Measurements from ENCODE around the gene IL1RAPL2. TPM values are rescaled to one million over a fixed set of nuclear protein-coding genes. Genes with fewer than 3 reads are reported as not detected.

The IL1RAPL2 gene
- total RNA-seq, 2 experiments from 2014 or later = not detected

DNA sequence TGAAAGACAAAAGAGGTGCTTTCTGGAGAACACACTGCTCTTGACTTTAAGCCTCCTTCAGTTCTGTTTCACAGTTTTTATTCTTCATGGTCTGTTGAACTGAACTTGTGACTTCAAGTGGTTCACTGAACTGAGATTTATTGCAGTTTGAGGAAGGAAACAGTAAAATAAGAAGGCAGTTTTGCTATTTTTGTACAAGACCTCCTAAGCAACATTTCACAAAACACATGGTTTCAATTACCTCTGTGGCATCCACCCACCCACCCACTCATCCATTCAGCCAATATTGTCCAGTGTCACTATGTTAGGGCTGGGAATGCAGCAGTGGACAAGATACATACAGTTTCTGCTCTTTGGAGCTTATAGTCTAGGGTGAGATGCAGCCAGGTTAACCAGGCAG is 131.3 kb downstream of the IL1RAPL2 start:
- no peak for DNase-seq
- Mint-ChIP-seq H3K4me1 (no peaks in the 10 kb centered on the region), H3K27ac (no peak overlapping the region), H3K9me3 (ENCODE audit: low read depth) (no peaks in the 10 kb centered on the region), H3K4me3 (no peak overlapping the region), H3K27me3 (no peaks in the 10 kb centered on the region), H3K36me3 (no peaks in the 10 kb centered on the region)
- no peak for ATAC-seq
- CTCF ChIA-PET = no interaction called here

- CTCF ChIA-PET = no interaction called here
- ATAC-seq = no peak
- no peak overlapping the region for H3K27ac Mint-ChIP-seq
- H3K9me3 Mint-ChIP-seq (ENCODE audit: low read depth) = no peaks in the 10 kb centered on the region
- H3K4me1 Mint-ChIP-seq = no peaks in the 10 kb centered on the region
- no peaks in the 10 kb centered on the region for H3K36me3 Mint-ChIP-seq
- no peak for DNase-seq
- H3K4me3 Mint-ChIP-seq = no peak overlapping the region
- no peaks in the 10 kb centered on the region for H3K27me3 Mint-ChIP-seq
Measured at GRCh38 chrX:104707042-104707441, 141.0 kb downstream of the IL1RAPL2 start.

DNA sequence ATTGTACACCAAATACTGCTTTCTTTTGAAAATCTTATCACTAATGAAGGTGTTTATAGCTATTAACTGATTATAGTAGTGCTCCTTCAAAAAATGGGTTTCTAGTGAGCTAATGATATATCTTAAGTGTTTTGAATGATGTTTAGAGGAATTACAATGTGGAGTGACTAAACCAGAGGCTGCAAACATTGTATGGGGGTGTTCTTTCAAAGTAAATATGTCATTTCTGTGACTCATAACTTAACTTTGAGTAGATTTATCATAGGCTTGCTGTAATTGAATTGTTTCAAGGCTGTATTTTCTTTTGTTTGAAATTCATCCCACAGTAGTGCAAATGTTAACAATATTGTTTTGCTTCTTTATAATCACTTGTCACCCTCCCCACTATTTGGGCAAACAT is 141.6 kb downstream of the IL1RAPL2 start:
- Mint-ChIP-seq H3K4me1 (no peaks in the 10 kb centered on the region), H3K27ac (no peak overlapping the region), H3K27me3 (no peaks in the 10 kb centered on the region), H3K9me3 (ENCODE audit: low read depth) (no peaks in the 10 kb centered on the region), H3K4me3 (no peak overlapping the region), H3K36me3 (no peaks in the 10 kb centered on the region)
- CTCF ChIA-PET = no interaction called here
- ATAC-seq (no peak), DNase-seq (no peak)

GRCh38 chrX:104712515-104712914 is 146.5 kb downstream of the IL1RAPL2 start:
- ATAC-seq = no peak
- H3K27ac Mint-ChIP-seq = no peak overlapping the region
- no peaks in the 10 kb centered on the region for H3K9me3 Mint-ChIP-seq (ENCODE audit: low read depth)
- no peaks in the 10 kb centered on the region for H3K36me3 Mint-ChIP-seq
- no peaks in the 10 kb centered on the region for H3K27me3 Mint-ChIP-seq
- H3K4me3 Mint-ChIP-seq = no peak overlapping the region
- H3K4me1 Mint-ChIP-seq = no peaks in the 10 kb centered on the region
- DNase-seq = no peak
- CTCF ChIA-PET = no interaction called here

DNA sequence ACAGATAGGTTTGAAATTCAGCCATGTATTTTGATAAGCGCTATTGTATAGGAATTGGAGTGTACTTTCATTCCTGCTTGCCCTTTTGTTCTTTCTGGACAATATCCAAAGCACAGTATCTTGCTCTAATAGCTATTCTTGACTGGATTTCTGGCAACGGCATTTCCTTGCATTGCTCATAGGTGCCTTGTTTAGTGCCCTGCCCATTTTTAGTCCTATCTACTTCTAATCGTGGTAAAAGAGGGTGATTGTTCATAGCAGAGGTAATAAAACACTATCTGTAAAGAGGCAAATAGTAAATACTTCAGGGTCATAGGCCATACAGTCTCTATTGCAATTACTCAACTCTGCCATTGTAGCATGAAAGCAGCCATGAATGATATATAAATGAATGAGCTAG is 155.9 kb downstream of the IL1RAPL2 start:
- Mint-ChIP-seq H3K4me1 (no peaks in the 10 kb centered on the region), H3K27me3 (no peaks in the 10 kb centered on the region), H3K27ac (no peak overlapping the region), H3K4me3 (no peak overlapping the region), H3K36me3 (no peaks in the 10 kb centered on the region), H3K9me3 (ENCODE audit: low read depth) (no peaks in the 10 kb centered on the region)
- DNase-seq (no peak), ATAC-seq (no peak)
- CTCF ChIA-PET = no interaction called here

DNA sequence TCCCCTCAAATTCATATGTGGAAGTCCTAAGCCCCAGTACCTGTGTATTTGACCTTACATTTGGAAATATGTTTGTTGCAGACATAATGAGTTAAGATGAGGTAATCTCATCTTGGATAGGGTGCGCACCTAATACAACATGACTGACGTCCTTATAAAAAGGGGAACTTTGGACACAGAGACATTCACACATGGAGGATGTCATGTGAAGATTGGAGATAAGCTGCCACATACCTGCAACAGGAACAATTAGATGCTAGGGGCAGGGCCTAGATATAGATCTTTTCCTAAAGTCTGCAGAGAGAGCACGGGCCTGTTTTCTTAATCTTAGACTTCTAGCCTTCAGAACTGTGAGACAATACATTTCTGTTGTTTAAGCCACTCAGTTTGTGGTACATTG is 162.5 kb downstream of the IL1RAPL2 start:
- H3K4me3 Mint-ChIP-seq = no peak overlapping the region
- ATAC-seq (no peak), DNase-seq (no peak)
- no peaks in the 10 kb centered on the region for H3K9me3 Mint-ChIP-seq (ENCODE audit: low read depth)
- no peaks in the 10 kb centered on the region for H3K36me3 Mint-ChIP-seq
- CTCF ChIA-PET = no interaction called here
- H3K27ac Mint-ChIP-seq = no peak overlapping the region
- H3K27me3 Mint-ChIP-seq = no peaks in the 10 kb centered on the region
- no peaks in the 10 kb centered on the region for H3K4me1 Mint-ChIP-seq

GRCh38 chrX:104742355-104742754 is 176.4 kb downstream of the IL1RAPL2 start:
- DNase-seq = no peak
- no peak for ATAC-seq
- H3K27ac Mint-ChIP-seq = no peak overlapping the region
- no peak overlapping the region for H3K4me3 Mint-ChIP-seq
- H3K4me1 Mint-ChIP-seq = no peaks in the 10 kb centered on the region
- no peaks in the 10 kb centered on the region for H3K9me3 Mint-ChIP-seq (ENCODE audit: low read depth)
- CTCF ChIA-PET = no interaction called here
- no peaks in the 10 kb centered on the region for H3K36me3 Mint-ChIP-seq
- H3K27me3 Mint-ChIP-seq = no peaks in the 10 kb centered on the region

- no peak overlapping the region for H3K27ac Mint-ChIP-seq
- CTCF ChIA-PET = no interaction called here
- no peaks in the 10 kb centered on the region for H3K9me3 Mint-ChIP-seq (ENCODE audit: low read depth)
- DNase-seq (no peak), ATAC-seq (no peak)
- no peak overlapping the region for H3K4me3 Mint-ChIP-seq
- no peaks in the 10 kb centered on the region for H3K36me3 Mint-ChIP-seq
- no peaks in the 10 kb centered on the region for H3K4me1 Mint-ChIP-seq
- H3K27me3 Mint-ChIP-seq = no peaks in the 10 kb centered on the region
Measured at GRCh38 chrX:104745152-104745551, 179.2 kb downstream of the IL1RAPL2 start.

DNA sequence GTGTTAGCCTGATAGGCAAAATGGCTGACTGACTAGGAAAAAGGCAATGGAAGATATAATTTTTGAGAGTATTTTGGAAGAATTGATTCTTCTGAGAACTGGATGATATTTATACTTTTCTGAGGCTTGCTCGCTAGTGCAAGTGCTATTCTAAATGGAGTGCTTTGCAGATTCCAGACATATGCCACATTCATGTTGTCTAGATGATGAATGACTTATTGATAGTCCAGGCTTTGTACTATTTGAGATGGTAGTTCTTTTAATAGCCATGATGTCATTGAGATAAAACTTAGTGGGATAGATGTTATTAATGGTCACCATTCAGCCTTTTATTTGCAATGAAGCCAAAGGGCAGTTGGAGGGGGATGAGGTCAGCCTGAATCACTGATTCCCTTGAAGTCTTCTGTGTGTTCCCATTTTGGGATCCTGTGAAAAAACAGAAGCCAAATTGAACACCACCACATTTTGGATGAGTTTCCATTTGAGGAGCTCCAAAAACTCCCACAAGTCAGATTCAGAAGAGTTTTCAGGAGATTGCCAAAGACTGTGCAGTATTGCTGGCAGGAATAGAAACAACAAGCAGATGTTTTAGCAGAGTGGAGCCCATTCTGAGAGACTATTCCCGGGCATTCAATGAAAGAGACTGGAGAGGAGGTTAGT is 184.1 kb downstream of the IL1RAPL2 start:
- Mint-ChIP-seq H3K9me3 (ENCODE audit: low read depth) (no peaks in the 10 kb centered on the region), H3K4me3 (no peak overlapping the region), H3K27me3 (no peaks in the 10 kb centered on the region), H3K27ac (no peak overlapping the region), H3K36me3 (no peaks in the 10 kb centered on the region), H3K4me1 (no peaks in the 10 kb centered on the region)
- DNase-seq (no peak), ATAC-seq (no peak)
- CTCF ChIA-PET = no interaction called here

DNA sequence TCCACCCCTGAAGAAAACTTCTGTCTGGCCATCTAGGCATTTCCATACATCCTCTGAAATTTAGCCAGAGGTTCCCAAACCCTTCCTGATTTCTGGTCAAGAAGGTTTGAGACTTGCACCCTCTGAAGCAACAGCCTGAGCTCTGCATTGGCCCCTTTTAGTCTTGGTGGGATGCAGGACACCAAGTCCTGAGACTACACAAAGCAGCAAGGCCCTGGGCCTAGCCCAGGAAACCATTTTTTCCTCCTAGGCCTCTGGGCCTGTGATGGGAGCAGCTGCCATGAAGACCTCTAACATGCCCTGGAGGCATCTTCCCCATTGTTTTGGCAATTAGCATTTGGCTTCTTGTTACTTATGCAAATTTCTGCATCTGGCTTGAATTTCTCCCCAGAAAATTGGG is 196.6 kb downstream of the IL1RAPL2 start:
- ATAC-seq = no peak
- Mint-ChIP-seq H3K4me1 (no peaks in the 10 kb centered on the region), H3K9me3 (ENCODE audit: low read depth) (peaks cover 6% of the 10 kb centered on the region), H3K36me3 (no peaks in the 10 kb centered on the region), H3K4me3 (no peak overlapping the region), H3K27me3 (no peaks in the 10 kb centered on the region), H3K27ac (no peak overlapping the region)
- no peak for DNase-seq
- CTCF ChIA-PET = no interaction called here

DNA sequence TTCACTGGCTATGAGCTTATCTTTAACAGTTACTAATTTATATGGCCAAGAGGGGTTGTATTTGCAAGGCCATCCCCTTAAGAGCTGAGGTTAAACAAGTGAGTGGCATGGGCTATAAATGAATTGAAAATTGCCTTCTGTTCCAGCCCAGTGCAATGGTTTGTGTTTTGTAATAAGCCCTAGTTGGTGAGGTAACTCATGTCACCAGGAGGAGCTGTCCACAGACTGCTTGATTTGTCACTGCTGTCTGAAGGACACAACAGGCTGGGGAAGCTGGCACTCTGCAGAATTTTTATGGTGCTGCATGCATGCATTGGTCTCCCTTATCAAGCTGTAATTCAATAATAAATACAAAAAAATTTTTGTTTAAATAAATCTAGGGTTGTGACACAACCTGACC is 223.8 kb downstream of the IL1RAPL2 start:
- DNase-seq = no peak
- ATAC-seq = no peak
- no peaks in the 10 kb centered on the region for H3K36me3 Mint-ChIP-seq
- H3K9me3 Mint-ChIP-seq (ENCODE audit: low read depth) = no peaks in the 10 kb centered on the region
- no peak overlapping the region for H3K27ac Mint-ChIP-seq
- no peak overlapping the region for H3K4me3 Mint-ChIP-seq
- no peaks in the 10 kb centered on the region for H3K4me1 Mint-ChIP-seq
- no peaks in the 10 kb centered on the region for H3K27me3 Mint-ChIP-seq
- CTCF ChIA-PET = no interaction called here

DNA sequence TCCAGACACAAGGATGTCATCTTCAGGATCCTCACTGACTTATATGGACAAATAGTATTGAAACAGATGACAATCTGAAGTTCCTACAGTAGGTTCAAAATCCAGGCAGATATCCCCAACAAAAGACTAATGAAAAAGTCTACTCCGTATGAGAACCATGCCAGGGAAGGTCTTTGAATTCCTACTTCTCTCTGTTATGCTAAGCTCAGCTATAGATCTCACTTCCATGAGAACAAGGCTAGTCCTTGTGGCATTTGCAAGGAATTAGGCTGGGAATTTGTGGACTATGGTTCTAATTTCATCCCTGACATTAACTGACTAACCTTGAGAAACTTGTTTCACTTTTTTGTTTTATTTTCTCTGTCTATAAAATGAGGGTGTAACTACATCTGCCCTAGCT is 229.8 kb downstream of the IL1RAPL2 start:
- CTCF ChIA-PET = no interaction called here
- H3K4me3 Mint-ChIP-seq = no peak overlapping the region
- no peaks in the 10 kb centered on the region for H3K4me1 Mint-ChIP-seq
- DNase-seq (no peak), ATAC-seq (no peak)
- H3K36me3 Mint-ChIP-seq = no peaks in the 10 kb centered on the region
- H3K9me3 Mint-ChIP-seq (ENCODE audit: low read depth) = no peaks in the 10 kb centered on the region
- no peaks in the 10 kb centered on the region for H3K27me3 Mint-ChIP-seq
- no peak overlapping the region for H3K27ac Mint-ChIP-seq

DNA sequence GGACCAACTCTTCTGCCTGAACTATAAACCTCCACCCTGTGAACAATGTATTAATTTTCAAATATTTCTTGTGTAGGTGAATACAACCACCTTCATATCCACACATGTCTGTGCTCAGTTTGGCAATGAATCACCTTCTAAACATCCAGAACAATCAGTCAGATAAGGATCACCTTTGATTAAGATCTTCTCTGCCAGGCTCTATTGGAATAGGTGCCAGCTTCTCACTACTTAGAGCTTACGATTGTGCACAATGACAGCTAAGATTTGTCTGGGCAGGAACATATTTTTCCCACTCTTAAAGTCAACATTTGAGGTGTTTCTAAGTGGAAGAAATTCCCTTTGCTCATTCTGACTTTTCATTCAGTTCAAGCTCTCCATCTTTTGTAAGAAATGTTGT is 237.2 kb downstream of the IL1RAPL2 start:
- CTCF ChIA-PET = no interaction called here
- no peak overlapping the region for H3K27ac Mint-ChIP-seq
- DNase-seq = no peak
- no peaks in the 10 kb centered on the region for H3K4me1 Mint-ChIP-seq
- ATAC-seq = no peak
- H3K4me3 Mint-ChIP-seq = no peak overlapping the region
- no peaks in the 10 kb centered on the region for H3K27me3 Mint-ChIP-seq
- no peaks in the 10 kb centered on the region for H3K9me3 Mint-ChIP-seq (ENCODE audit: low read depth)
- no peaks in the 10 kb centered on the region for H3K36me3 Mint-ChIP-seq

DNA sequence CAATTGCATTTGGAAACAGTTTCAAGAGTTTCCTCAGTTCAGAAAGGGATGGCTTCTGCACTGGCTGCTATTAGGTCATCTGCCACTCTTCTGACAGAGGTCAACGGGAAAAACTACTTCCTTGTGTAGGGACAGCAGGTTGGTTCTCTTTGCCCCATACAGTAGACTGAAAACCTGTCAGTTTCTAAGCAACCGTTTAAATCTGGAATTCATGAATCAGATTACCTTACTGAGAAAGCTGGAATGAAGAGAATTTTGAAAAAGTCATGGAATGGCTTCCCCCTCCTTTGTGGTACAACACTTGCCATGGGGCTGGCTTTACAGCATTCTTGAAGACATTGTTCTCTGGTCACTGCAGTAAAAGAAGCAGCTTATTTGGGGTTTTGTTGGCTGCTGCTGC is 240.3 kb downstream of the IL1RAPL2 start:
- no peaks in the 10 kb centered on the region for H3K4me1 Mint-ChIP-seq
- no peaks in the 10 kb centered on the region for H3K27me3 Mint-ChIP-seq
- no peaks in the 10 kb centered on the region for H3K36me3 Mint-ChIP-seq
- DNase-seq (no peak), ATAC-seq (no peak)
- no peaks in the 10 kb centered on the region for H3K9me3 Mint-ChIP-seq (ENCODE audit: low read depth)
- no peak overlapping the region for H3K4me3 Mint-ChIP-seq
- no peak overlapping the region for H3K27ac Mint-ChIP-seq
- CTCF ChIA-PET = no interaction called here

DNA sequence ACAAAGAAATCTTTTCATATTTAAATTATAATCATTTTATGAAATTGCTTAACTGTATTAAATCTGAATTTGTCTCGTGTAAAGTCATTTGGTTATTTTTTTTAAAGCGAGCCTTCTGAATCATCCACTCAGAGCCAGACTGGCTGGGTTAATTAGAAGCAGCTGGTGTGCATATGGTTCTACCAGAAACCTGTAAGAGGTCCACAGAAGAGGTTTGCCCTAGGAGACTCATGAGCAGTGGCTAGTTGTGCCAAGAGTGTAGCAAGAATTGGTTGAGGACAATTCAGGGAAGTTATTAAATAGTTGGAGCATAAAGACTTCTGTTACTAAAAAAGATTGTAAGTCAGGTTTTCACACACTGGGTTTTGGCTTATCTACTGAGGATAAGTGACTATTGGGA is 267.4 kb downstream of the IL1RAPL2 start:
- H3K27ac Mint-ChIP-seq = no peak overlapping the region
- H3K9me3 Mint-ChIP-seq (ENCODE audit: low read depth) = no peaks in the 10 kb centered on the region
- H3K36me3 Mint-ChIP-seq = no peaks in the 10 kb centered on the region
- ATAC-seq (no peak), DNase-seq (no peak)
- CTCF ChIA-PET = no interaction called here
- no peaks in the 10 kb centered on the region for H3K27me3 Mint-ChIP-seq
- H3K4me3 Mint-ChIP-seq = no peak overlapping the region
- no peaks in the 10 kb centered on the region for H3K4me1 Mint-ChIP-seq

Measured in activated CD8-positive, alpha-beta memory T cell treated with anti-CD3 and anti-CD28 coated beads, Interleukin-2, amount 10 ng/mL, durations not matched to agents 7 days and 5 days (primary cell).